NCI-H2029 (cell line): Measurements from ENCODE around the gene NRIP2.
"Not testable (repeated sequence)": the region's sequence is repeated elsewhere in the genome, so short reads cannot be mapped to it uniquely, and the experiment has no call there.

Experiments used
- DNase-seq: peaks from one replicate; lab custom pipeline; 2025; lab: John Stamatoyannopoulos, UW

Gene NRIP2

GRCh38 chr12:2834581-2835491, at the start of gene NRIP2:
Gene NRIP2 (minus strand): TSS chr12:2835035. CDS start chr12:2834983, 52 bp downstream.
- DNase-seq: peak; percentile 8

DNA sequence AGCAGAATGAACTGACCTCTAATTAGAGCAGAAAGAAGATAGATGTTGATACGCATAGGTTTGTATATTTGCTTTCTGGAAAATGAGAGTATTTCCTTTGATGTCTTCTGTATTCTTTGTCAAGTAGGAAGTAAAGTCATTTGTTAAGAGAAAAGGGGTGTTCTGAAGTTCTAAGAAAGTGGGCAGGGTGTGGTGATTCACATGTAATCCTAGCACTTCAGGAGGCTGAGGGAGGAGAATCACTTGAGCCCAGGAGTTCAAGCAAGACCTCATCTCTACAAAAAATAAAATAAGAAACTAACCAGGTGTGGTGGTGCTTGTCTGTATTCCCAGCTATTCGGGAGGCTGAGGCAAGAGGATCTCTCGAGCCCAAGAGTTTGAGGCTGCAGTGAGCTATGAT, 45.0 kb upstream of the NRIP2 start:
- no peak for DNase-seq

GRCh38 chr12:2877953-2878732, 43.3 kb upstream of the NRIP2 start:
- peak; percentile 96 for DNase-seq

DNA sequence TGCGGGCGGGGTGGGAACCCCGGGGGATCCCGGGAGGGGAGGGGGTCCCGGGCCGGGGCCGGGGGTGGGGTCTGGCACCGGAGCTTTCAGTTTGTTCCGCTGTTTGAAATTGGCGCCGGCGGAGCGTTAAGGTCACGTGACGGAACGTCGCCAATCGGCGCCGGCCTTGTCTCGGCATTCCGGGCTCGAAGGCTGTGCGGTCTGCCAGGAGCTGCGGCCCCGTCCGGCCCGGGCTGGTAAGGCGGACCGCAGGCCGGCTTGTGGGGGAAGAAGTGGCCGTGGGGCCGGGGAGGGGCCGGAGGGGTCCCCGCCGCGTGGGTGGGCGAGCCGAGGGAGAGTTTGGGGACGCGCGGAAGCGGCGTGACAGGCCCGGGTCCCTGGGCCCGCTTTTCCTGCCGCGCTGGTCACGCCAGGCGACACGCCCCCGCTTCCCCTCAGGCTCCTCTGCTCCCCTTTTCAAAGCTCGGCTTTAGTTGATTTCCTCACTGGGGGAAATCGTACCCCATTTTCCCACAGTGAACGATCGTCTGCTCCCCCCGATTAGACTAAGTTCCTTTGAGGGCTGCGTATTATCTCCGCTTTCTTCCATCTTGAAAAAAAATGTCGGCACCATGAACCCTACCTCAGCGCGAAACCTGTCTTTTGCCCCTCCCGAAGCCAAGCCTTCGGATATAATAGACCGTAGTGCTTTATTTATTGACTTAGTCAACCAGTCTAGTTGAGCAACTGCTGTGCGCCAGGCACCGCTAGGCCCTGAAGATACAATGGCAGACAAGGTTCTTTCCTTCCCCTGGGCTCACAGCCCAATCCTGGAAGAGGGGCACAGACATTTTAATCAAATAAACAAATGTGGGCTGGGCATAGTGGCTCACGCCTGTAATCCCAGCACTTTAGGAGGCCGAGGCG, 42.5 kb upstream of the NRIP2 start, which contains the start of the genes FOXM1 and RHNO1:
Gene FOXM1, minus strand, starts transcription at position 128 of the 906 bp plus-strand sequence. CDS start 2,696 bp downstream, outside the sequence.
Gene RHNO1, plus strand, starts transcription at position 177 of the 906 bp plus-strand sequence. CDS start 8,144 bp downstream, outside the sequence.
- DNase-seq: peak; percentile 89

- DNase-seq: no peak
These were observed 41.7 kb upstream of the NRIP2 start for GRCh38 chr12:2876431-2877046.

GRCh38 chr12:2868986-2869632, 34.3 kb upstream of the NRIP2 start:
- DNase-seq: not testable (repeated sequence)

DNA sequence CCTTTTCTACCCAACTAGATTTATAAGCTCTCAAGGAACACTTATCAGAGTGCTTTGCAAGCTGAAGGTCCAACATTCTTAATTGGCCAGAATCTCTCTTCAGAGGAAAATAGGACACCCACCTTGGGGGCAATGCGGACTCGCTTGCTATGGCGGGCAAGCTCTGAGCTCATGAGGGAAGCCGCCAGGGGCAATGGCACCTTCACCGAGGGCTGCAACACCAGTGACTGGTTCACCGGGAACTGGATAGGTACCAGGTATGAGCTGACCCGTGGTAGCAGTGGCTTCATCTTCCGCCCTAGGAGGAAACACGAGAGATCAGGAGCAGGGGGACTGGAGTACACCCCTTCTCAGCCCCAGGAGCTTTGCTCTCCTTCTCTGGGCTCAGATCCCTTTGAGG, 29.4 kb upstream of the NRIP2 start:
- DNase-seq: no peak

- DNase-seq: not testable (repeated sequence)
These were observed 28.6 kb upstream of the NRIP2 start for GRCh38 chr12:2863402-2863801.

DNA sequence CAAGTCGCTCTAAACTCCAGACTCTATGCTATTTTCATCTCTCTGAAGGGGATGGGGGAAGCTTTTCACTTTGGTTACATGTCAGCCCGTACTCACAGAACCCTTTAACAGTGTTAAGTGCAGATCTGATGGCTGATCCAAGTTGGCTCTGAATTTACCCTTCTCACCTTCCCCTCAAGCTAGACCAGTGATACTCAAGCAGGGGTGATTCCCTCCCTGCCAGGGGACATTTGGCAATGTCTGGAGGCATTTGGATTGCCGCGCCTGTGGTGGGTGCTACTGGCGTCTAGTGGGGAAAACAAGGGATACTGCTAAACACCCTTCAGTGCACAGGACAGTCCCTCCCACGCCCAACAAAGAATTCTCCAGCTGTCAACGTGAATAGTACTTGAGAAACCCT, 28.0 kb upstream of the NRIP2 start:
- DNase-seq: no peak

- no peak for DNase-seq
These were observed 25.3 kb upstream of the NRIP2 start for GRCh38 chr12:2860170-2860569.

GRCh38 chr12:2858944-2859421, 24.1 kb upstream of the NRIP2 start:
- DNase-seq: no peak

DNA sequence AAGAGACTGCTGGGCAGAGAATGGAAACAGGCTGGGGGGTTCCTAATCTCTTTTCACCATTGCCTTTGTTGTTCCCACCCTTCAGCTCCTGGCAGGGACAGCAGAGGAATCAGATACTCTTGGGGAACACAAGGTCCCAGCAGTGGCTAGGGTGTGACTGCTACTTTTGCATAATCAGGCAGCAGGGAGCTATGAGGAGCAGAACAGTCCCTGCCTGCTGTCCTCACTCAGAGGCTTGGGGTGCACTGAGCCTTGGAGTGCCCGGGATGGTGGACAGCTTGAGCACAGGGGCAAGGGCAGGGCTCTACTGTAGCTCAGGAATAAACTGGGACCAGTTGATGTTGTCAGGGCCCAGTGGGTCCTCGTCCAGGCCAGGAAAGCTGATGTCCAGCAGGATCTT, 23.5 kb upstream of the NRIP2 start:
- DNase-seq: no peak

DNA sequence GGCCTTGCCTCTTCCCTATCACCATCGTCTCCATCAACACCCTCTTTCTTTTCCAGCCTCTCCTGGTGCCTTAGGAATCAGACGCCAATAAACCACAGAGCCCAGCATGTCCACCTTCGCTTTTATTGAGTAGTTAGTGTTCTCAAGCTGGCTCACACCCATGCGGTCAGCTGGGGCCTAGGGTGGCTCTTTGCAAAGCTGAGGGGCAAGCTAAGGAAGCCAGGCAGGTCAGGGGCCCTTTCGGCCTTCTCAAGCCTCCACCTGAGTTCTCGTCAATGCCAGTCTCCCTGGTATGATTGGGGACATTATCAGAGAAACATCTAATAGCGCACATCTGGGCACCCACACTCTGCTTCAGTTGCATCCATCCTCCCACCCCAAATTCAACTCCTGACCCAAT, 22.7 kb upstream of the NRIP2 start:
- DNase-seq: no peak

GRCh38 chr12:2857021-2857431, 22.2 kb upstream of the NRIP2 start, which contains the start of gene TEX52:
Gene TEX52 (minus strand): TSS chr12:2857039. CDS start chr12:2857026, 13 bp downstream.
- peak; percentile 53 for DNase-seq

DNA sequence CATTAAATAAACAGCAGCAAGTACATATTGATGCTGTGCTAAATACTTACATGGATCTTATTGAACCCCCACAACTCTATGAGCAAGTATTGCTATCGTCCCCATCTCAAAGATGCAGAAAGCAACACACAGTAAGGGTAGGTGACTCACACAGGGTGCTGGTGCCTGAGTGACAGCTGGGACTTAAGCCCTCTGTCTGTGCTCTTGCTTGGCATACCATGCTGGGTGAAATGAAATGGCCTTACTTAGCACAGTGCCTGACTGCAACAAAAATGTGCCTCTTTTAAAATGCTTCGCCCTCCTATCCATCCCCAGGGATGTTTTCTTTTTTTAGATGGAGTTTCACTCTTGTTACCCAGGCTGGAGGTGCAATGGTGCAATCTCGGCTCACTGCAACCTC, 21.2 kb upstream of the NRIP2 start:
- DNase-seq: no peak

DNA sequence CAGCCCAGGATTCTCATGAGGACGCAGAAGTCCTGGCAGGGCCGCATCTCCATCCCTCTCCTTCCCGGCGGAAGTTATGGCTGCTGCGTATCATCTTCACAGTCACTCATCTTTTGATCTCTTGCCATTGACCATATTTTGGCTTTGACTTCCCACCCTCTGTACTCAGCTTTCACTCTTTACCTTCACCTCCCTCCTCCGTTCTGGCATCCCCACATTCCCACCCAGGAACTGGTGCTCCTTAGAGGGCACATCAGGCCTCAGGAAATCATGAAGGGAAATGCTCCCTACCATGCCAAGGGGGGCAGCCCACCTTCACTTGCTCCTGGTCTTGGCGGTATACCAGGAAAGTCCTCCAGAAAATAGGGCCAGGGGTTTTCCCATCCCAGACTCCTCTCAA, 20.7 kb upstream of the NRIP2 start:
- DNase-seq: no peak

DNA sequence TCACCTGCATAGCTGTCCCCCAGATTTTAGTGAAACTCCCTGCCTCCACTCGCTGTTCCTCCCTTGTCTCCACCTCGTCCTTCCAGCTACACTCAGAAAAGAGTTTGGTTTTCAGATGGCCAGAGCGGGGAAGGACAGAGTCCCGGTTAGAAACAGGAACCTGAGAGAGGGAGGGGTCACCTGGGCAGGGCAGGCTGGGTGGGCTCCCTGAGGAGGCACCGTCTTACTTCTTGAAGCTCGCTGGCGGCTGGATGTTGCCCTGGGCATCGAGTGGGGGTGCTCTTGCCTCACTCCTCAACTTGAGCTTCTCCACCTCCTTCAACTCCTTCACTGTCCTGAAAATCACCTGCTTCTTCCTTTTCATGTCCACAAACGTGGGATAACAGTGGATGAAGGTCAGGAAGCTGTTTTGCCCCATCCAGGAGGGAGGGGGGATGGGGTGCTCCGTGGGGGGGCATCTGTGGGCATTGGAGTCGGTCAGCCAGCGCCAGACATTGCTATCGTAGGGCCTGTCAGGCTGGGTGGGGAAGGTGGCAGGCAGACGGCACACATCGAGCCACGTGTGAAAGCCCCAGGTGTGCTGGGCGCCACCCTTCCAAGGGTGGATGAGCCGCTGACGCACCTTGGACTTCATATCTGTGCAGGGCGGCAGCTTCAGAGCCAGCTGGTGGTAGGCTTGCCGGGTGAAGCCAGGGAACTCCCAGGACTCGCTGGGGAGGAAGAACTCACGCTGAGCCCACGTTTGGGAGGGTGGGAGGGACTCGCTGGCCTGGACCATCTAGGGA, 20.0 kb upstream of the NRIP2 start:
- DNase-seq: no peak

GRCh38 chr12:2853626-2854025, 18.8 kb upstream of the NRIP2 start:
- DNase-seq: peak; percentile 46

DNA sequence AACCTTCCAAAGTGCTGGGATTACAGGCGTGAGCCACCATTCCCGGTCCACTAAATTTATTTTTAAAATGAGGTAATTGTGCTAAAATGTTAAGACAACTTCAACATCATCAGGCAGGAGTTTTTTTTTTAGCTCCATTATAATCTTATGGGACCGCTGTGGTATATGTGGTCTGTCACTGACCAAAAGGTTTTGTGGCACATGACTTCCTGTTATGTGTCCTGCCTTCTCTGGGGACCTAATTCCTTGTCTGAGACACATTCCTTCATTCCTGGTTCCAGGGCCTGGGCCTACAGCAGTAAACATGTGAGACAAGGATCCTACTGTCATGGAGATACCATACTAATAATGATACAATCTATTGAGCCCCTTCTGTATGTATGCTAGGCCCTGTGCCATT, 17.1 kb upstream of the NRIP2 start:
- DNase-seq: no peak

DNA sequence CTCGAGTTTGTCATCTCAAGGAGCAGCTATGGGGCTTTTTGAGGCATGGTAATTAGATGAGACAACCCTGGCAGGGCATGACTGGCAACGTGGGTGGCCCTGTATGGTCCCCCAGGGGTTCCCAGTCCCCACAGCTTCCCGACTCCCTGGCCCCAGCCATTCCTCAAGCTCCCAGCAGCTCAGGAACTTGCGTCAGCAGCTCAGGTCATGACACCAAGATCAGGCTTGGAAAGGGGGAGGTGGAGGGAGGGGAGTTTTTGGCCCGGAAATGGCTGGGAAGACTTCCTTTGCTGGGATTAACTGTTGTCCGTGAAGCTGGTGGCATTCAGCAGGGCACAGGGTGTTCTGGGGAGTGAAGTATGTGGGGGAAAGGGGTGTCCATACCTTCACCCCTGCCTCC, 10.4 kb upstream of the NRIP2 start:
- no peak for DNase-seq
